ENCODE results near the gene ECE2. TPM values are rescaled to one million over a fixed set of nuclear protein-coding genes. Genes with fewer than 3 reads are reported as not detected.
A peak's percentile ranks its signal among the peaks of the same experiment; 100 is the strongest.

The ECE2 gene
- polyA plus RNA-seq (2013, experiment 1 of 2) = 0.10 TPM
- 0.20 TPM for polyA plus RNA-seq (2013, experiment 2 of 2)

- Histone ChIP-seq H3K79me2 (ENCODE audit: control insufficient read depth, insufficient read depth, low read length) (no peaks in the 10 kb centered on the region), H4K5ac (ENCODE audit: low read length) (no peak within 1 kb of the TSS), H3K4me2 (ENCODE audit: low read length) (no peak within 1 kb of the TSS), H2BK15ac (replicated peaks; ENCODE audit: low read depth) (no peak within 1 kb of the TSS), H3K23ac (ENCODE audit: low read length) (peak within 1 kb of the TSS; percentile 66), H3K9ac (ENCODE audit: low read length) (no peak within 1 kb of the TSS), H3K36me3 (ENCODE audit: control insufficient read depth, insufficient read depth, low read length) (no peaks in the 10 kb centered on the region), H3K18ac (ENCODE audit: low read length) (no peak within 1 kb of the TSS), H4K8ac (ENCODE audit: low read depth, low read length) (no peak within 1 kb of the TSS), H3K4ac (ENCODE audit: low read depth, low read length) (no peak within 1 kb of the TSS), H2AK5ac (ENCODE audit: low read length) (no peak within 1 kb of the TSS), H3K4me1 (ENCODE audit: control insufficient read depth, low read depth, low read length) (no peaks in the 10 kb centered on the region), H3K27me3 (ENCODE audit: insufficient read depth, low read length, poor library complexity) (peaks cover 11% of the 10 kb centered on the region), H3K4me3 (ENCODE audit: low read length) (no peak within 1 kb of the TSS), H2BK120ac (ENCODE audit: low read depth, low read length) (no peak within 1 kb of the TSS), H3K79me1 (ENCODE audit: low read length) (no peaks in the 10 kb centered on the region), H2BK5ac (ENCODE audit: low read length) (no peak within 1 kb of the TSS), H3K27ac (ENCODE audit: low read depth, low read length) (no peak within 1 kb of the TSS), H3K56ac (ENCODE audit: low read length) (peak within 1 kb of the TSS; percentile 34)
- no CpG with 5 or more reads among the region's 65 CpGs for WGBS (ENCODE audit: extremely low coverage, insufficient coverage, low lambda C conversion rate)
- no peak for DNase-seq
These were observed at the start of gene ECE2 for GRCh38 chr3:184275961-184276910. Gene ECE2 (plus strand): TSS chr3:184276022. CDS start chr3:184276154, 132 bp downstream.

- H3K79me2 ChIP-seq (ENCODE audit: control insufficient read depth, insufficient read depth, low read length) = no peaks in the 10 kb centered on the region
These were observed 48.3 kb upstream of the ECE2 start for GRCh38 chr3:184227481-184227935.

GRCh38 chr3:184228376-184229137 is 47.3 kb upstream of the ECE2 start:
- Histone ChIP-seq H2BK15ac (replicated peaks; ENCODE audit: low read depth) (no peak overlapping the region), H2AK5ac (ENCODE audit: low read length) (no peak overlapping the region), H4K5ac (ENCODE audit: low read length) (no peak overlapping the region), H3K36me3 (ENCODE audit: control insufficient read depth, insufficient read depth, low read length) (no peaks in the 10 kb centered on the region), H3K4me2 (ENCODE audit: low read length) (no peak overlapping the region), H3K27ac (ENCODE audit: low read depth, low read length) (no peak overlapping the region), H2BK120ac (ENCODE audit: low read depth, low read length) (no peak overlapping the region), H3K4me1 (ENCODE audit: control insufficient read depth, low read depth, low read length) (no peaks in the 10 kb centered on the region), H4K8ac (ENCODE audit: low read depth, low read length) (no peak overlapping the region), H3K18ac (ENCODE audit: low read length) (no peak overlapping the region), H3K27me3 (ENCODE audit: insufficient read depth, low read length, poor library complexity) (peaks cover 41% of the 10 kb centered on the region), H3K9ac (ENCODE audit: low read length) (no peak overlapping the region), H3K56ac (ENCODE audit: low read length) (peak overlapping the region; percentile 15), H3K79me1 (ENCODE audit: low read length) (no peaks in the 10 kb centered on the region), H3K79me2 (ENCODE audit: control insufficient read depth, insufficient read depth, low read length) (no peaks in the 10 kb centered on the region), H2BK5ac (ENCODE audit: low read length) (no peak overlapping the region), H3K4ac (ENCODE audit: low read depth, low read length) (no peak overlapping the region), H3K23ac (ENCODE audit: low read length) (no peak overlapping the region), H3K4me3 (ENCODE audit: low read length) (no peak overlapping the region)
- no peak for DNase-seq
- WGBS (ENCODE audit: extremely low coverage, insufficient coverage, low lambda C conversion rate) = no CpG with 5 or more reads among the region's 12 CpGs

More at GRCh38 chr3:184227481-184227935, 48.3 kb upstream of the ECE2 start:
- Histone ChIP-seq H4K8ac (ENCODE audit: low read depth, low read length) (no peak overlapping the region), H3K4me1 (ENCODE audit: control insufficient read depth, low read depth, low read length) (no peaks in the 10 kb centered on the region), H3K23ac (ENCODE audit: low read length) (no peak overlapping the region), H3K4me2 (ENCODE audit: low read length) (no peak overlapping the region), H2BK120ac (ENCODE audit: low read depth, low read length) (no peak overlapping the region), H3K18ac (ENCODE audit: low read length) (no peak overlapping the region), H2BK5ac (ENCODE audit: low read length) (no peak overlapping the region), H2BK15ac (replicated peaks; ENCODE audit: low read depth) (no peak overlapping the region), H3K9ac (ENCODE audit: low read length) (no peak overlapping the region), H3K27me3 (ENCODE audit: insufficient read depth, low read length, poor library complexity) (peaks cover 39% of the 10 kb centered on the region), H2AK5ac (ENCODE audit: low read length) (no peak overlapping the region), H3K4ac (ENCODE audit: low read depth, low read length) (no peak overlapping the region), H3K4me3 (ENCODE audit: low read length) (no peak overlapping the region), H3K56ac (ENCODE audit: low read length) (no peak overlapping the region), H4K5ac (ENCODE audit: low read length) (no peak overlapping the region), H3K36me3 (ENCODE audit: control insufficient read depth, insufficient read depth, low read length) (no peaks in the 10 kb centered on the region), H3K79me1 (ENCODE audit: low read length) (no peaks in the 10 kb centered on the region), H3K27ac (ENCODE audit: low read depth, low read length) (no peak overlapping the region)
- DNase-seq = peak; percentile 56
- no CpG with 5 or more reads among the region's 2 CpGs for WGBS (ENCODE audit: extremely low coverage, insufficient coverage, low lambda C conversion rate)

- Histone ChIP-seq H3K56ac (ENCODE audit: low read length) (peak within 1 kb of the TSS; percentile 15), H2BK15ac (replicated peaks; ENCODE audit: low read depth) (no peak within 1 kb of the TSS), H4K5ac (ENCODE audit: low read length) (no peak within 1 kb of the TSS), H3K36me3 (ENCODE audit: control insufficient read depth, insufficient read depth, low read length) (no peaks in the 10 kb centered on the region), H2BK120ac (ENCODE audit: low read depth, low read length) (no peak within 1 kb of the TSS), H3K9ac (ENCODE audit: low read length) (no peak within 1 kb of the TSS), H3K23ac (ENCODE audit: low read length) (no peak within 1 kb of the TSS), H3K4me2 (ENCODE audit: low read length) (peak within 1 kb of the TSS; percentile 64), H3K27ac (ENCODE audit: low read depth, low read length) (no peak within 1 kb of the TSS), H3K79me1 (ENCODE audit: low read length) (no peaks in the 10 kb centered on the region), H3K4ac (ENCODE audit: low read depth, low read length) (no peak within 1 kb of the TSS), H4K8ac (ENCODE audit: low read depth, low read length) (no peak within 1 kb of the TSS), H3K4me3 (ENCODE audit: low read length) (no peak within 1 kb of the TSS), H2AK5ac (ENCODE audit: low read length) (no peak within 1 kb of the TSS), H3K27me3 (ENCODE audit: insufficient read depth, low read length, poor library complexity) (peaks cover 41% of the 10 kb centered on the region), H3K79me2 (ENCODE audit: control insufficient read depth, insufficient read depth, low read length) (no peaks in the 10 kb centered on the region), H3K18ac (ENCODE audit: low read length) (no peak within 1 kb of the TSS), H3K4me1 (ENCODE audit: control insufficient read depth, low read depth, low read length) (no peaks in the 10 kb centered on the region), H2BK5ac (ENCODE audit: low read length) (no peak within 1 kb of the TSS)
- DNase-seq = peak; percentile 74
- no CpG with 5 or more reads among the region's 66 CpGs for WGBS (ENCODE audit: extremely low coverage, insufficient coverage, low lambda C conversion rate)
These were observed 46.3 kb upstream of the ECE2 start, which contains the start of gene VWA5B2 for GRCh38 chr3:184229394-184230080. Gene VWA5B2 (plus strand): TSS chr3:184229585. CDS start chr3:184230529, 944 bp downstream.

GRCh38 chr3:184230081-184230602 is 45.7 kb upstream of the ECE2 start:
- no peak overlapping the region for H4K5ac ChIP-seq (ENCODE audit: low read length)
- no peak overlapping the region for H3K4ac ChIP-seq (ENCODE audit: low read depth, low read length)
- no peaks in the 10 kb centered on the region for H3K4me1 ChIP-seq (ENCODE audit: control insufficient read depth, low read depth, low read length)
- no peak overlapping the region for H3K4me3 ChIP-seq (ENCODE audit: low read length)
- no peak overlapping the region for H3K23ac ChIP-seq (ENCODE audit: low read length)
- no peak overlapping the region for H3K27ac ChIP-seq (ENCODE audit: low read depth, low read length)
- no peak overlapping the region for H4K8ac ChIP-seq (ENCODE audit: low read depth, low read length)
- H3K4me2 ChIP-seq (ENCODE audit: low read length) = no peak overlapping the region
- H2BK5ac ChIP-seq (ENCODE audit: low read length) = no peak overlapping the region
- no peak overlapping the region for H2AK5ac ChIP-seq (ENCODE audit: low read length)
- no CpG with 5 or more reads among the region's 61 CpGs for WGBS (ENCODE audit: extremely low coverage, insufficient coverage, low lambda C conversion rate)
- H2BK120ac ChIP-seq (ENCODE audit: low read depth, low read length) = no peak overlapping the region
- H3K79me2 ChIP-seq (ENCODE audit: control insufficient read depth, insufficient read depth, low read length) = no peaks in the 10 kb centered on the region
- no peak overlapping the region for H2BK15ac ChIP-seq (replicated peaks; ENCODE audit: low read depth)
- no peak overlapping the region for H3K56ac ChIP-seq (ENCODE audit: low read length)
- no peak overlapping the region for H3K9ac ChIP-seq (ENCODE audit: low read length)
- H3K27me3 ChIP-seq (ENCODE audit: insufficient read depth, low read length, poor library complexity) = peaks cover 41% of the 10 kb centered on the region
- H3K36me3 ChIP-seq (ENCODE audit: control insufficient read depth, insufficient read depth, low read length) = no peaks in the 10 kb centered on the region
- no peak for DNase-seq
- no peaks in the 10 kb centered on the region for H3K79me1 ChIP-seq (ENCODE audit: low read length)
- H3K18ac ChIP-seq (ENCODE audit: low read length) = no peak overlapping the region
